ENCODE data around the gene CEMP1.
A peak's percentile ranks its signal among the peaks of the same experiment; 100 is the strongest.
"Not testable (repeated sequence)": the region's sequence is repeated elsewhere in the genome, so short reads cannot be mapped to it uniquely, and the experiment has no call there.

CEMP1 gene

GRCh38 chr16:2531371-2531695 is at the start of gene CEMP1:
Gene CEMP1 (minus strand): TSS chr16:2531408. CDS start chr16:2531073, 335 bp downstream.
- no peak for DNase-seq

- not testable (repeated sequence) for DNase-seq
Observed at GRCh38 chr16:2580818-2581217, 49.6 kb upstream of the CEMP1 start.

GRCh38 chr16:2580143-2580542 is 48.9 kb upstream of the CEMP1 start:
- not testable (repeated sequence) for DNase-seq

- not testable (repeated sequence) for DNase-seq
Observed at GRCh38 chr16:2578905-2579304, 47.7 kb upstream of the CEMP1 start.

GRCh38 chr16:2577044-2577443 is 45.8 kb upstream of the CEMP1 start:
- DNase-seq, result not testable (repeated sequence)

- not testable (repeated sequence) for DNase-seq
Observed at GRCh38 chr16:2575839-2576238, 44.6 kb upstream of the CEMP1 start.

GRCh38 chr16:2572704-2573103 is 41.5 kb upstream of the CEMP1 start:
- DNase-seq, result not testable (repeated sequence)

- DNase-seq, result not testable (repeated sequence)
Observed at GRCh38 chr16:2568573-2568972, 37.4 kb upstream of the CEMP1 start.

GRCh38 chr16:2567506-2567905 is 36.3 kb upstream of the CEMP1 start:
- not testable (repeated sequence) for DNase-seq

- DNase-seq, result peak; percentile 77 to 82
Observed at GRCh38 chr16:2560798-2561133, 29.6 kb upstream of the CEMP1 start.

- peak in 1 of 2 donors; percentile 53 for DNase-seq
Observed at GRCh38 chr16:2560131-2560797, 29.1 kb upstream of the CEMP1 start.

- DNase-seq, result not testable (repeated sequence)
Observed at GRCh38 chr16:2557150-2557549, 25.9 kb upstream of the CEMP1 start.

- not testable (repeated sequence) for DNase-seq
Observed at GRCh38 chr16:2554709-2555425, 23.7 kb upstream of the CEMP1 start.

- DNase-seq, result not testable (repeated sequence)
Observed at GRCh38 chr16:2551420-2551889, 20.2 kb upstream of the CEMP1 start.

- not testable (repeated sequence) for DNase-seq
Observed at GRCh38 chr16:2550283-2550878, 19.2 kb upstream of the CEMP1 start.

GRCh38 chr16:2543771-2544170 is 12.6 kb upstream of the CEMP1 start:
- DNase-seq, result not testable (repeated sequence)

GRCh38 chr16:2541409-2541808 is 10.2 kb upstream of the CEMP1 start:
- not testable (repeated sequence) for DNase-seq

GRCh38 chr16:2540912-2541311 is 9.7 kb upstream of the CEMP1 start:
- DNase-seq, result peak in 1 of 2 donors; percentile 53

- DNase-seq, result peak; percentile 43 to 49
Observed at GRCh38 chr16:2539845-2540458, 8.7 kb upstream of the CEMP1 start.

- DNase-seq, result not testable (repeated sequence)
Observed at GRCh38 chr16:2539192-2539844, 8.1 kb upstream of the CEMP1 start.

- DNase-seq, result peak; percentile 96
Observed at GRCh38 chr16:2537451-2538379, 6.5 kb upstream of the CEMP1 start, which contains the start of gene PDPK1. Gene PDPK1 (plus strand): TSS chr16:2538021. CDS start chr16:2538113, 92 bp downstream.

- DNase-seq, result peak in 1 of 2 donors; percentile 51
Observed at GRCh38 chr16:2535625-2536013, 4.4 kb upstream of the CEMP1 start.

All from CD4-positive, alpha-beta T cell treated with Interleukin-4 for 1 hour (primary cell).